OCI-LY3 (cell line): ENCODE measurements around the gene ERAP2.

Source experiments
- EZH2phosphoT487 ChIP-seq: fragments of 200-600 bp; shearing (Covaris generic); IDR thresholded peaks from 2 replicates; pipeline ENCODE4 v1.6.1; 2018; ENCODE audit warnings: antibody characterized with exemption, mixed run types, low read depth
- TF ChIP-seq, protein P1 (sequence below): fragments of 200-600, 300-600 bp; sonication (generic); IDR thresholded peaks from 2 replicates; pipeline ENCODE4 v1.5.1; 2014; ENCODE audit warnings: antibody characterized with exemption, low read length, low read depth

GRCh38 chr5:96942078-96942477 lies 65.8 kb downstream of the ERAP2 start:
- TF ChIP-seq, protein P1, sequence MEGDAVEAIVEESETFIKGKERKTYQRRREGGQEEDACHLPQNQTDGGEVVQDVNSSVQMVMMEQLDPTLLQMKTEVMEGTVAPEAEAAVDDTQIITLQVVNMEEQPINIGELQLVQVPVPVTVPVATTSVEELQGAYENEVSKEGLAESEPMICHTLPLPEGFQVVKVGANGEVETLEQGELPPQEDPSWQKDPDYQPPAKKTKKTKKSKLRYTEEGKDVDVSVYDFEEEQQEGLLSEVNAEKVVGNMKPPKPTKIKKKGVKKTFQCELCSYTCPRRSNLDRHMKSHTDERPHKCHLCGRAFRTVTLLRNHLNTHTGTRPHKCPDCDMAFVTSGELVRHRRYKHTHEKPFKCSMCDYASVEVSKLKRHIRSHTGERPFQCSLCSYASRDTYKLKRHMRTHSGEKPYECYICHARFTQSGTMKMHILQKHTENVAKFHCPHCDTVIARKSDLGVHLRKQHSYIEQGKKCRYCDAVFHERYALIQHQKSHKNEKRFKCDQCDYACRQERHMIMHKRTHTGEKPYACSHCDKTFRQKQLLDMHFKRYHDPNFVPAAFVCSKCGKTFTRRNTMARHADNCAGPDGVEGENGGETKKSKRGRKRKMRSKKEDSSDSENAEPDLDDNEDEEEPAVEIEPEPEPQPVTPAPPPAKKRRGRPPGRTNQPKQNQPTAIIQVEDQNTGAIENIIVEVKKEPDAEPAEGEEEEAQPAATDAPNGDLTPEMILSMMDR: no peak
- no peak for TF ChIP-seq EZH2phosphoT487
